ENCODE measurements around the gene PRDM15. TPM values are rescaled to one million over a fixed set of nuclear protein-coding genes. Genes with fewer than 3 reads are reported as not detected.

PRDM15 gene
- total RNA-seq, 1 experiment from 2014 or later = 9.9 TPM

DNA sequence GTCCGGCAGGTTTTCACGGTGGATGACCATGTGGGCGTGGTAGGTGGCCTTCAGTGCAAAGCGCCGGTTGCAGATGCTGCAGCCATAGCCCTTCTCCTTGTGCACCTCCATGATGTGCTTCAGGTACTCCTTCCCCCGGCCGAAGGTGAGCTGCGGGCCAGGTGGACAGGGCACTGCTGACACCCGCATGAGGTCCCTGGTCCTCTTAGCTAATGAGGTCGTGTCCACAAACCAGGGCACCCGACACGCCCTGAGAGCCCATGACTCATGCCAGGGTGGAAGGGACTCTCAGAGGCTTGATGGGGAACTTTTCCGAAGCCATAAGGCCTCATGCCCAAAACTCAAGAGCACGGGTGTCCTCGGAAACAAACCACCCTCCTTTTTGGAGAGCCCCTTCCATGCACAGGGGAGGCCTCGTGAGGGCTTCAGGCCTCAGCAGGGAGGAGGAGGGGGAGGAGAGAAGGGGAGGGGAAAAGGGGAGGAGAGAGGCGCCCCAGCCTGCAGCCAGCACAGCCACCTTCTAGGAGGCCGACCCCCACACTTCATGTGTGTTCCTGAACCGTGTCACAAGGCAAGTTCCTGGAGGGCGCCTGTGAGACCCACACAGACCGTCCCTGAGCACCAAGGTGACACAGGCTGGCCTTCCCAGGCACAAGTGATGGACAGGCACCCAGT lies 57.9 kb downstream of the PRDM15 start:
- H3K4me1 Mint-ChIP-seq = no peaks in the 10 kb centered on the region
- no peak overlapping the region for H2AK5ac ChIP-seq (ENCODE audit: insufficient read length, low read length)
- H3K9me3 ChIP-seq (ENCODE audit: control insufficient read depth, low read depth, low read length) = no peaks in the 10 kb centered on the region

More for the DNA sequence above, 57.9 kb downstream of the PRDM15 start:
- H2AFZ ChIP-seq (ENCODE audit: low read length) = no peak overlapping the region
- no peak for DNase-seq
- H4K91ac ChIP-seq (ENCODE audit: insufficient read length, low read depth, low read length) = no peak overlapping the region
- H3K4me2 ChIP-seq (ENCODE audit: insufficient read depth, insufficient read length, low read length) = no peak overlapping the region
- H3K79me2 ChIP-seq (ENCODE audit: insufficient read depth, low read length) = no peaks in the 10 kb centered on the region
- no peak overlapping the region for H3T11ph ChIP-seq (ENCODE audit: low read length)
- Mint-ChIP-seq H3K4me3 (no peak overlapping the region), H3K9me3 (no peaks in the 10 kb centered on the region), H3K27me3 (ENCODE audit: low read depth) (no peaks in the 10 kb centered on the region), H3K36me3 (ENCODE audit: insufficient read depth in 1 of 3, low read depth in 3 of 3) (peaks cover 0 to 28% (median 17%) of the 10 kb centered on the region in 3 experiments; a peak in 5 of 7 replicates), H3K27ac (no peak overlapping the region)
- H3K56ac ChIP-seq (ENCODE audit: insufficient read length, low read depth, low read length) = no peak overlapping the region
- H2BK15ac ChIP-seq (ENCODE audit: low read depth, low read length) = no peak overlapping the region
- no peaks in the 10 kb centered on the region for H3K23me2 ChIP-seq (ENCODE audit: insufficient read length, low read depth, low read length, poor library complexity, severe bottlenecking)
- no peak overlapping the region; the same call in 1 of the 2 replicates for H3K14ac ChIP-seq (ENCODE audit: insufficient read depth, low read length)
- no peak overlapping the region for H4K8ac ChIP-seq (replicated peaks; ENCODE audit: insufficient read length, low read depth, low read length)
- no peak overlapping the region for H2BK5ac ChIP-seq (ENCODE audit: insufficient read length, low read length)
- H3K4ac ChIP-seq (ENCODE audit: low read depth, low read length) = no peak overlapping the region
- H3K27ac ChIP-seq (ENCODE audit: insufficient read length, low read depth, low read length) = no peak overlapping the region
- no peaks in the 10 kb centered on the region for H4K20me1 ChIP-seq (ENCODE audit: control insufficient read depth, insufficient read depth, insufficient read length)
- no peak overlapping the region for H4K5ac ChIP-seq (ENCODE audit: insufficient read length, low read depth, low read length)
- H3K79me1 ChIP-seq (ENCODE audit: insufficient read depth, low read depth, low read length, poor library complexity, severe bottlenecking) = no peaks in the 10 kb centered on the region
- H3K23ac ChIP-seq (ENCODE audit: insufficient read length, low read depth, low read length) = no peak overlapping the region
- WGBS (ENCODE audit: extremely low coverage, insufficient read length, low lambda C conversion rate) = no CpG with 5 or more reads among the region's 21 CpGs
- TF ChIP-seq, protein P1, sequence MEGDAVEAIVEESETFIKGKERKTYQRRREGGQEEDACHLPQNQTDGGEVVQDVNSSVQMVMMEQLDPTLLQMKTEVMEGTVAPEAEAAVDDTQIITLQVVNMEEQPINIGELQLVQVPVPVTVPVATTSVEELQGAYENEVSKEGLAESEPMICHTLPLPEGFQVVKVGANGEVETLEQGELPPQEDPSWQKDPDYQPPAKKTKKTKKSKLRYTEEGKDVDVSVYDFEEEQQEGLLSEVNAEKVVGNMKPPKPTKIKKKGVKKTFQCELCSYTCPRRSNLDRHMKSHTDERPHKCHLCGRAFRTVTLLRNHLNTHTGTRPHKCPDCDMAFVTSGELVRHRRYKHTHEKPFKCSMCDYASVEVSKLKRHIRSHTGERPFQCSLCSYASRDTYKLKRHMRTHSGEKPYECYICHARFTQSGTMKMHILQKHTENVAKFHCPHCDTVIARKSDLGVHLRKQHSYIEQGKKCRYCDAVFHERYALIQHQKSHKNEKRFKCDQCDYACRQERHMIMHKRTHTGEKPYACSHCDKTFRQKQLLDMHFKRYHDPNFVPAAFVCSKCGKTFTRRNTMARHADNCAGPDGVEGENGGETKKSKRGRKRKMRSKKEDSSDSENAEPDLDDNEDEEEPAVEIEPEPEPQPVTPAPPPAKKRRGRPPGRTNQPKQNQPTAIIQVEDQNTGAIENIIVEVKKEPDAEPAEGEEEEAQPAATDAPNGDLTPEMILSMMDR (conservative IDR thresholded peaks at IDR 0.05) = no peak
- H3K27me3 ChIP-seq (ENCODE audit: insufficient read depth, low read length) = no peaks in the 10 kb centered on the region
- no peak overlapping the region for H2BK20ac ChIP-seq (ENCODE audit: low read depth, low read length, poor library complexity, severe bottlenecking)
- no peak overlapping the region for H2BK12ac ChIP-seq (ENCODE audit: insufficient read length, low read depth, low read length)
- no peaks in the 10 kb centered on the region for H3K4me1 ChIP-seq (ENCODE audit: insufficient read depth, low read length)
- no peak overlapping the region for H3K18ac ChIP-seq (ENCODE audit: insufficient read length, low read depth, low read length)
- H3K9ac ChIP-seq (ENCODE audit: extremely low read depth, insufficient read length, low read length) = no peak overlapping the region
- H2BK120ac ChIP-seq (ENCODE audit: low read depth, low read length, poor library complexity, severe bottlenecking) = no peak overlapping the region

Measured in H9 (cell line).